Pulmonary artery endothelial cell (primary cell): ENCODE data around the gene MYOCD. TPM values are rescaled to one million over a fixed set of nuclear protein-coding genes. Genes with fewer than 3 reads are reported as not detected.

Experiments used
- total RNA-seq: library from RNA; depleted of rRNA; stranded (reverse); fragments of >200 nt; gene quantifications from 2 replicates; pipeline ENCODE4 v1.2.3, GENCODE V29; 2014

Gene MYOCD
- total RNA-seq, 1 donor from 2014 or later, result not detected

Other genes with a start within 250 kb of the MYOCD start
- gene ARHGAP44, start 123.6 kb downstream of the MYOCD start, total RNA-seq, result 0.28 and 0.53 TPM in 2 replicates